Erythroblast (primary cell): Measurements from ENCODE around the gene C10orf120.

Experiments
- GATA1 ChIP-seq: IDR thresholded peaks from 2 replicates; pipeline ENCODE4 v1.6.1; 2011; ENCODE audit warnings: low read depth, mild to moderate bottlenecking, control low read depth, low read length, moderate library complexity
- POLR2A ChIP-seq: IDR thresholded peaks from 2 replicates; pipeline ENCODE4 v1.6.1; 2011; ENCODE audit warnings: mild to moderate bottlenecking, low read length

- no peak for TF ChIP-seq GATA1
- no peak for TF ChIP-seq POLR2A
Observed at GRCh38 chr10:122657255-122657654, 42.4 kb downstream of the C10orf120 start.
